Globus pallidus (tissue), 1 donor: ENCODE results near the gene CDC42.

Experiments
- DNase-seq: peaks from one replicate; pipeline ENCODE4 v3.0.0-alpha.2; 2015; ENCODE audit warnings: low spot score

CDC42 gene

GRCh38 chr1:22131062-22131461 lies 78.6 kb downstream of the CDC42 start:
- no peak for DNase-seq

- no peak for DNase-seq
Observed at GRCh38 chr1:22131875-22132486, 79.5 kb downstream of the CDC42 start.

- DNase-seq: no peak
Observed at GRCh38 chr1:22132517-22133235, 80.2 kb downstream of the CDC42 start.

- DNase-seq: no peak
Observed at GRCh38 chr1:22133247-22133930, 80.9 kb downstream of the CDC42 start.

GRCh38 chr1:22133931-22134324 lies 81.4 kb downstream of the CDC42 start:
- DNase-seq: no peak

GRCh38 chr1:22137004-22137720 lies 84.7 kb downstream of the CDC42 start:
- no peak for DNase-seq

GRCh38 chr1:22139066-22139594 lies 86.6 kb downstream of the CDC42 start:
- no peak for DNase-seq

GRCh38 chr1:22139817-22140216 lies 87.3 kb downstream of the CDC42 start:
- no peak for DNase-seq
